HG03175 (cell line): ENCODE measurements around the gene ZBTB8OS.

Experiments used
- ATAC-seq: cut with Tn5 transposase; IDR thresholded peaks from one replicate; pipeline ENCODE4 v1.9.1; 2021; ENCODE audit warnings: mild to moderate bottlenecking, moderate library complexity; ENCODE audit not compliant: unreplicated experiment

The ZBTB8OS gene

GRCh38 chr1:32612189-32612881, 38.0 kb downstream of the ZBTB8OS start:
- ATAC-seq: peak; percentile 82

DNA sequence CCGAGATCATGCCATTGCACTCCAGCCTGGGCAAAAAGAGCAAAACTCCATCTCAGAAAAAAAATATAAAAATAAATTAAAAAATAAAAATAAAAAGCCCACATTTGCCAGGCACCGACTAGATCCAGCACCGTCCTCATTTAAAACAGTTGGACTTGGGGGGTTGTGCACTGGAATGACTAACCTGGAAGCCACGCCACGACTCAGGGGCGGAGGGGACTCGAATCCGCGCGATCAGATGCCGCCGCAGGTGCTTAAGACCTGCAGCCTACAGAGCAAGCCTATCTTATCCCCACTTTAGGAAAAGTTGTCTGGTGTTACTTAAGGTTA, 38.5 kb downstream of the ZBTB8OS start:
- ATAC-seq: no peak

GRCh38 chr1:32609180-32609579, 41.2 kb downstream of the ZBTB8OS start:
- ATAC-seq: no peak

DNA sequence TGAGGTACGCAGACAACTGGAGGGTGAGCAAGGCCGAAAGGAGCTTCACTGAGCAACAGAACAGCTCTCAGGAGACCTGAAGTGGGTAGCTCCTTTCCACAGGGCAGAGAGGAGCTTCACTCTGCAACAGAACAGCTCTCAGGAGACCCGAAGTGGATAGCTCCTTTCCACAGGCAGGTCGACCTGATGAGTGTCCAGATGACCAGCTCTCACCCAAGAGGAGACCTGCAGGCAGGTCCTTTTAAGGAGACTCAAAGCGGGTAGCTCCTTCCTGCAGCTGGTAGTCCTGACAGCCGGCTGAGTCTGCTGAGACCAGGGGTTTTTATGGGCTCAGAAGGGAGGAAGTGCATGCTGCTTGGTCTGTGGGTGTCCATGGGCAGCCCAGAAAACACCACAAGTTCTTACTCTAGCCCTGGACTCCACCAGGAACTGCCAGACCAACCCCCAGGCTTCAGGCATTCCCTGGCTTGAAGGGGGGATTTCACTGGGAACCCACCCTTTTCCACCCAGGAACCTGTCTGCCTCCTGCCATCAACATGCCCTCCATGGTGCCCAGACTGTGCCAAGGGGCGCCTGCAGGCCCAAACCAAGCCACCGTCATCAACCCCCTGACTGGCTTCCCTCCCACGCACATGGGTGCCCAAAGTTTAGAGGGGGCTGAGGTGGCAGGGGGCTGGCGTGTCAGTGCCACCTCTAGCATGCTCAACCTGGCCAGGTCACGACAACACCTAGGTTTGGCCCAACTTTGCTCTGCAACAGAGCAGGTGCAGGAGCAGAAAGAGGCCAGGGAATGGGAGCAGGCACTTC, 43.6 kb downstream of the ZBTB8OS start:
- no peak for ATAC-seq

- no peak for ATAC-seq
Observed at GRCh38 chr1:32605711-32606424, 44.5 kb downstream of the ZBTB8OS start.

GRCh38 chr1:32600034-32600433, 50.3 kb downstream of the ZBTB8OS start:
- ATAC-seq: no peak

- ATAC-seq: no peak
Observed at GRCh38 chr1:32592943-32593342, 57.4 kb downstream of the ZBTB8OS start.

GRCh38 chr1:32580348-32581017, 69.9 kb downstream of the ZBTB8OS start:
- ATAC-seq: no peak
